IPS-18a (cell line): Measurements from ENCODE around the gene ZNF778.

Experiments used
- H3K27ac ChIP-seq: one replicate; pipeline ENCODE4 v1.5.1; 2013; ENCODE audit warnings: low read length
- H3K27me3 ChIP-seq: one replicate; pipeline ENCODE4 v1.6.1; 2013; ENCODE audit warnings: mild to moderate bottlenecking, low read length; ENCODE audit not compliant: control insufficient read depth, insufficient read depth
- H3K36me3 ChIP-seq: one replicate; pipeline ENCODE4 v1.6.1; 2013; ENCODE audit warnings: low read depth, low read length; ENCODE audit not compliant: control insufficient read depth
- H3K4me1 ChIP-seq: one replicate; pipeline ENCODE4 v1.6.1; 2013; ENCODE audit warnings: low read depth, low read length; ENCODE audit not compliant: control insufficient read depth
- H3K4me3 ChIP-seq: one replicate; pipeline ENCODE4 v1.5.1; 2013; ENCODE audit warnings: low read length
- H3K9ac ChIP-seq: one replicate; pipeline ENCODE4 v1.6.1; 2013; ENCODE audit warnings: mild to moderate bottlenecking, low read length, moderate library complexity
- H3K9me3 ChIP-seq: one replicate; pipeline ENCODE4 v1.6.1; 2013; ENCODE audit warnings: low read depth, low read length; ENCODE audit not compliant: control insufficient read depth

The ZNF778 gene

DNA sequence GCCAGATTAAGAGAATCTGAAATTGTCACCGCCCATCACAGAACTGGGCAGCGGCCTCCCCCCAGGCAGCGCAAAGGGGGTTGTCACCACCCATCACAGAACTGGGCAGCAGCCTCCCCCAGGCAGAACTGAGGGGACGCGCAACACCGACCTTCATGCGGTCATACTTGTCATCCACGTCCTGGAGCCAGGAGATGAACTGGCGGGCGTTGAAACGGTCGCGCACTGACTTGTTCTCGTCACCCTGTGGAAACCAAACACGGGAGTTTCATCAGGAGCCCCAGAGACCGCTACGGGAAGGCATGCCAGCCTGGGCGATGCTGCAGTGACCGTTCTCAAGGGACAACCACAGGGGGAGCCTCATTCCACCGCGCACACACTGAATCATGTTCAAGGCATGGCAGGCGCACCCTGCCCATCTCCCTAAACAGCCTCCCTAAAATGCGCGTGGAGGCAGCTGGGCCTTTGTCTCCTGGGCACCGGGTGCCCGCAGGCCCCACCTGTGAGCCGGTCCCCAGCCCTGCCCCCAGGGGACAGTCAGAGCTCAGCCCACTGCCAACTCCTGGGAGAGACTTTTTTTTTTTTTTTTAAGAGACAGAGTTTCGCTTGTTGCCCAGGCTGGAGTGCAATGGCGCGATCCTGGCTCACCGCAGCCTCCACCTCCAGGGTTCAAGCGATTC, 53.3 kb downstream of the ZNF778 start:
- Histone ChIP-seq H3K9ac (no peak overlapping the region), H3K36me3 (peaks cover 58% of the 10 kb centered on the region), H3K4me3 (no peak overlapping the region)

DNA sequence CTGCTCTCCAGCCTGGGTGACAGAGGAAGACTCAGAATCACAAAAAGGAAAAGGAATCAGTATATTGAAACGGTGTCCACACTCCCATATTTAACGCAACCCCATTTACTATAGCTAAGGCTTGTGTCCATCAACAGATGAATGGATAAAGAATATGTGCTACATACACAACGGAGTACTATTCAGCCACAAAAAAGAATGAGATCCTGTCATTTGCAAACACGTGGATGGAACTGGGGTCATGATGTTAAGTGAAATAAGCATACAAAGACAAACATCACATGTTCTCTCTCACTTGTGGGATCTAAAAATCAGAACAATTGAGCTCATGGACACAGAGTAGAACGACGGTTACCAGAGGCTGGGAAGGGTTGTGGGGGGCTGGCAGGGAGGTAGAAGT, 55.1 kb downstream of the ZNF778 start:
- peaks cover 72% of the 10 kb centered on the region for H3K36me3 ChIP-seq

More for the DNA sequence above, 53.3 kb downstream of the ZNF778 start:
- no peaks in the 10 kb centered on the region for H3K27me3 ChIP-seq
- H3K27ac ChIP-seq = no peak overlapping the region
- H3K4me1 ChIP-seq = no peaks in the 10 kb centered on the region
- no peaks in the 10 kb centered on the region for H3K9me3 ChIP-seq

GRCh38 chr16:89273741-89274472, 56.4 kb downstream of the ZNF778 start:
- H3K9me3 ChIP-seq = no peaks in the 10 kb centered on the region
- H3K27me3 ChIP-seq = no peaks in the 10 kb centered on the region
- no peak overlapping the region for H3K27ac ChIP-seq
- H3K9ac ChIP-seq = no peak overlapping the region
- H3K4me3 ChIP-seq = no peak overlapping the region
- H3K36me3 ChIP-seq = peaks cover 78% of the 10 kb centered on the region
- no peaks in the 10 kb centered on the region for H3K4me1 ChIP-seq

More for the DNA sequence above, 55.1 kb downstream of the ZNF778 start:
- Histone ChIP-seq H3K9ac (no peak overlapping the region), H3K27me3 (no peaks in the 10 kb centered on the region), H3K4me3 (no peak overlapping the region), H3K9me3 (no peaks in the 10 kb centered on the region), H3K4me1 (no peaks in the 10 kb centered on the region), H3K27ac (no peak overlapping the region)

DNA sequence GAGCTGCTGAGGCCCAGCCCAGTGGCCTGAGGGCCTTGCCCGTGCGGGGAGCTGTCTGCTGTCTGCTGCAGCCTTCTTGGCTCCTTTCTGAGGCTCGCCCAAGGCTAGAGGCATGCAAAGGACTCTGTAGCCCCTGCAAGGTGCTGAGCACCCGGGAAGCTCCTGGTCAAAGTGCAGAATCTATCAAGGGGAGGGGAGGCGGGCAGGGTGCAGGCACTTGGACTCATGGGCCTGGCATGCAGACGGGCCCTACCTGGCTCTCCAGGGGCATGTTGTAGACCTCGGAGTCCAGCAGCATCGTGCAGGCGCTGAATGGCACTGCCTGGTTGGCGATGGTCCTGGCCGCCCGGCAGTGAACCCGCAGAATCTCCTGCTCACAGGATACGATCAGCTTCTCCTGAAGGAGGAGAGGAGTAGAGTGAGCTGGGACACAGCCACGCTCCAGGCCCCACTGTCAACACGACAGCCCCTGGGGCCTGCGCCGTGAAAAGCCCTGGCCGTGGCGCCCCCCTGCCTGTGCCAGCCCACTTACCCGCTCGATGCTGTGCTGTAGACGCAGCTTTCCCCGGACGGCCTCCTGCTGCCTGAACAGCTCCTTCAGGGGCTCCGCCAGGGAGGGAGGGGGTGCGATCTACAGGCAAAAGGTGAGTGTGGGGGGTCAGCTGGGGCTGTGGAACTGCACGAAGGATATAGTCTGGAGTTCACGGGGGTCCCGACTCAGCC, 57.2 kb downstream of the ZNF778 start:
- H3K9ac ChIP-seq = no peak overlapping the region
- no peak overlapping the region for H3K27ac ChIP-seq
- H3K4me3 ChIP-seq = no peak overlapping the region
- H3K27me3 ChIP-seq = no peaks in the 10 kb centered on the region
- H3K9me3 ChIP-seq = no peaks in the 10 kb centered on the region
- peaks cover 71% of the 10 kb centered on the region for H3K36me3 ChIP-seq
- H3K4me1 ChIP-seq = no peaks in the 10 kb centered on the region

GRCh38 chr16:89275284-89275584, 57.7 kb downstream of the ZNF778 start:
- H3K27ac ChIP-seq = no peak overlapping the region
- H3K36me3 ChIP-seq = peaks cover 67% of the 10 kb centered on the region
- H3K27me3 ChIP-seq = no peaks in the 10 kb centered on the region
- no peaks in the 10 kb centered on the region for H3K9me3 ChIP-seq
- no peak overlapping the region for H3K9ac ChIP-seq
- H3K4me1 ChIP-seq = no peaks in the 10 kb centered on the region
- H3K4me3 ChIP-seq = no peak overlapping the region

DNA sequence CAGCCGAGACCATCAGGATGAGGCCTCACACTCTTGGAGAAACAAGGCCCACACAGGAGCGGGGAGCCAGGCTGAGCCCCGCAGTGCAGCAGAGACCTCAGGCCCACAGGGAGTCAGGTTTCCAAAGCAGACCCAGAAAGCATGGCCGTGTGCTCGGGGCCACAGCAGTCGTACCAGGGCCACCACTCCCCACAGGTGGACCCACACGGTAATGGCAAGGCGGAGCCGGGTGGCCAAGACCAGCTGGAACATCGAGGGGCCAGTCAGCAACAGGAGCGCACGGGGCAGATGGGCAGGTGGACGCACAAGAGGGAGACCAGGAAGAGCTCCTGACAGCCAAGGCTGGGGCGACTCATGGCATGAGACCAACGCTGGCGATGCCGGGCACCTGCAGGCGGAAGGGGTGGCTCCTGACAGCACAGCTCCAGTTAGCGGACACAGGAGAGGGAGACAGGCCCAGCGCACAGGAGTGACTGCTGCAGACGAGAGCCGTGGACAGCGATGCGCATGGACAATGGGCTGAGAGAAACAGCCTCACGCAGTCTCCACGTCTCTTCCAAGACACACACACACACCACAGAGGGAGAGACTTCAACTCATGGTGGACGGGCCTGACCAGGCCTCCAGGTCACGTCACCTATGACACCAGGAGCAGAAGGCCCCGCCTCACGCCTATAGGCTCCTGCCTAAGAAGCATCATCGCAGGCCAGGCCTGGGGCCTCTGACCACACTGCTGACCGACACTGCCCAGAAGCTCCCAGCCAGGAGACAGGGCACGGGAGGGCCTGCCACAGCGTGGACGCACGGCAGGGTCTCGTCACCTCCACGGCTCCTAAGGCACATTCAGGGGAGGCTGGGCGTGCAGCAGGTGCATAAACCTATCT, 58.6 kb downstream of the ZNF778 start:
- no peaks in the 10 kb centered on the region for H3K4me1 ChIP-seq
- H3K4me3 ChIP-seq = no peak overlapping the region
- no peaks in the 10 kb centered on the region for H3K9me3 ChIP-seq
- H3K27ac ChIP-seq = no peak overlapping the region
- H3K9ac ChIP-seq = no peak overlapping the region
- H3K36me3 ChIP-seq = peaks cover 65% of the 10 kb centered on the region
- H3K27me3 ChIP-seq = no peaks in the 10 kb centered on the region

DNA sequence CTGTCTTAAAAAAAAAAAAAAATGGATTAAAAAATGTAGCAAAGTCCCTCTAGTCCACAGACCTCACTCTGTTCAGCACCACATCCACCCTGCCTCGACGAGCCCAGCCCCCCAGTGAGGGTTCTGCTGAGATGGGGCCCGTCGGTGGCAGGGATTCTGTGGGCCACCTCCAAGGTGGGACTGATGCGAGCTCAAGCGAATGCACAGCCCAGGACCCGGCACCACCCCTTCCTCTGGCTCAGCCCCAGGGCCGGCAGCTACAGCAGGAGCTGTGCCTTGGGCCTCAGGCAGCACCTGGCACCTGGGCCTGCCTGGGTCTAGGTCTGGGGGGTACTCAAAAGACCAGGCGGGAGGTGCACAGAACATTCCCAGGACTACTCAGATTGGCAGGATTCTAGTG, 59.5 kb downstream of the ZNF778 start:
- Histone ChIP-seq H3K27me3 (no peaks in the 10 kb centered on the region), H3K27ac (no peak overlapping the region), H3K4me1 (no peaks in the 10 kb centered on the region), H3K36me3 (peaks cover 70% of the 10 kb centered on the region), H3K9me3 (no peaks in the 10 kb centered on the region), H3K9ac (no peak overlapping the region), H3K4me3 (no peak overlapping the region)

DNA sequence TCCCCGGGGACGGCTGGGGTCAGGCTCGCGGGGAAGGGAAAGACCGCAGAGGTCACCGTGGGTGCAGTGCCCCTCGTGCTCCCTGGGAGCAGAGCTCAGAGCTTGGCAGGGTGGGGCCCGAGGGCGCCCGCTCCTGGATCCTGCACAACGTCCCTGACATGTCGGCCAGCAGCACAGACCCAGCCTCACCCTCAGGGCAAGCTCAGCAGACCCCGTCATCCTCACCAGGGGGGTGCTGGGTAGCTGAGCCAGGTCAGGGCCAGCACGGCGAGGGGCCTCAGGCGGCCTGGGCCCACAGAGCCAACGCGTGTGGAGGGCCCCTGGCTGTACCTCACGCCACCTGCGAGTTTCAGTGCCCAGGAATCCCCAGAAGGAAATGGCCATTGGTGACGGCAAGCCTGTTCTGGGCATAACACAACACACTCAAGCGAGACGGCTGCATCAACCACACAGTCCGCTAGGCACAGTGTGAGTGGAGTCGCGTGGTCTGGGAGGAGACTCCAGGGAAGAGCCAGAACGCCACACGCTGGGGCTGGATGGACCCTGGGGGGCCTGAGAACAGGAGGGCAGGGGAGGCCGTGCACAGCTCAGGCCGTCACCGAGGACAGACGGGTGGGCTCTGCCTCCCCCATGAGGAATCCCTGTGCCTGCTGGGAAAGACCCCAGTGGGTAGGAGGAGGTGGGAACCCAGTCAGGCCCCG, 60.3 kb downstream of the ZNF778 start:
- Histone ChIP-seq H3K4me1 (no peaks in the 10 kb centered on the region), H3K9me3 (no peaks in the 10 kb centered on the region), H3K27me3 (no peaks in the 10 kb centered on the region), H3K27ac (no peak overlapping the region), H3K4me3 (no peak overlapping the region), H3K36me3 (peaks cover 72% of the 10 kb centered on the region), H3K9ac (no peak overlapping the region)

DNA sequence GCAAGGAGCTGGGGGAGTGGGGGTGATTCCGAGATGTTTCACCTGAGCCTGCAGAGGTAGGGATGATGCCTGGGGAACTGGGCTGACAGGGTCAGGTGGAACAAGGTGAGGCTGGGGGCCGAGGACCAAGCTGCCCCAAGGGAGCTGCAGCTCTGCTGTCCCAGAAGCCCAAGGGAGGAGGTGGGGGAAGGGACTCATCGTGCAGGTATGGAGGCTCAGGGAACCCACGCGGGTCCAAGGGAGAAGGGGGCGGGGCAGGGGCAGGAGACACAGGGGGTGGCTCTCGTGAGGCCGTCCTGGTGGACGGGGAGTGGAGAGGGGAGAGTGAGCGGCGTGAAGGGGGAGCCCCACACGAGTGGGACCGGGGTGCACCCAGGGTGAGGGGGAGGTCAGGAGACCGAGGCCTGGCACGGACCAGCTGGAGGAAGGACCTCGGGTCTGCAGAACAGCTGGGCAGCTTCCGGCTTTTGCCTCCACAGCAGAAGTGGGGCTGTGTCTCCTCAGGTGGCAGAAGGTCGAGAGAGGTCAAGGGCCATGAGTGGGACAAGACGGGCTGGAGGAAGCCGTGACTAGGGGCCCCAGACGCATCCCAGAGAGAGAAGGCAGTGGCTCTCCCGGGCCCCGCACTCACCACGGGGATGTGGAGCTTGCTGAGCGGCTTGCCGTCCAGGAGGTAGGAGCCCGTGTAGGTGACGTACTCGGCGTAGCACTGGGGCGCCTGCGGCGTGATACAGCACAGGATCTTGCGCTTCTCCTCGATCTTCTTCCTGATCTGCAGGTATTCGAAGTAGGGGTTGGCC, 61.1 kb downstream of the ZNF778 start:
- no peak overlapping the region for H3K4me3 ChIP-seq
- no peak overlapping the region for H3K27ac ChIP-seq
- peaks cover 69% of the 10 kb centered on the region for H3K36me3 ChIP-seq
- H3K9me3 ChIP-seq = no peaks in the 10 kb centered on the region
- H3K9ac ChIP-seq = no peak overlapping the region
- no peaks in the 10 kb centered on the region for H3K27me3 ChIP-seq
- no peaks in the 10 kb centered on the region for H3K4me1 ChIP-seq

GRCh38 chr16:89279666-89280481, 62.4 kb downstream of the ZNF778 start:
- no peaks in the 10 kb centered on the region for H3K27me3 ChIP-seq
- no peak overlapping the region for H3K9ac ChIP-seq
- H3K9me3 ChIP-seq = no peaks in the 10 kb centered on the region
- H3K4me1 ChIP-seq = no peaks in the 10 kb centered on the region
- H3K36me3 ChIP-seq = peaks cover 65% of the 10 kb centered on the region
- H3K4me3 ChIP-seq = no peak overlapping the region
- H3K27ac ChIP-seq = no peak overlapping the region
